H1 (cell line): Measurements from ENCODE around the gene ZNF804B. TPM values are rescaled to one million over a fixed set of nuclear protein-coding genes. Genes with fewer than 3 reads are reported as not detected.

Experiments
- CTCF ChIA-PET: fragments of 300-600 bp; sonication (Branson Sonifier 250); formaldehyde crosslinking; loops from one replicate; lab custom pipeline; 2021; ENCODE audit not compliant: partially characterized antibody; lab: Charles Lee
- POLR2A ChIA-PET: fragments of 300-600 bp; sonication (Branson Sonifier 250); formaldehyde crosslinking; loops from one replicate; lab custom pipeline; 2021; ENCODE audit warnings: inconsistent platforms; ENCODE audit not compliant: partially characterized antibody; lab: Charles Lee
- DNase-seq, 2 experiments: peaks; one replicate each; pipeline versions ENCODE4 v3.0.0 to v3.0.0-alpha.2; 2010 to 2022; ENCODE audit warnings: low spot score in 2 of 2, low read depth in 1 of 2, mixed read lengths in 1 of 2
- FAIRE-seq: peaks from 2 replicates; lab custom pipeline; 2011; peaks lifted over from hg19 to GRCh38; lab: Jason Lieb, UNC
- H2AFZ ChIP-seq: 2 replicates; pipeline ENCODE4 v1.8.1; 2012; ENCODE audit warnings: low read length, inconsistent platforms
- H2AK5ac ChIP-seq: 2 replicates; pipeline ENCODE4 v1.6.1; 2013; ENCODE audit warnings: low read depth, low read length
- H2BK120ac ChIP-seq: replicated peaks from 2 replicates; pipeline ENCODE3; 2013; ENCODE audit warnings: low read depth, low read length, inconsistent platforms
- H2BK12ac ChIP-seq: 2 replicates; pipeline ENCODE4 v1.6.1; 2013; ENCODE audit warnings: low read depth, low read length
- H2BK15ac ChIP-seq: 2 replicates; pipeline ENCODE4 v1.6.1; 2013; ENCODE audit warnings: low read length
- H2BK20ac ChIP-seq: 2 replicates; pipeline ENCODE4 v1.6.1; 2013; ENCODE audit warnings: low read length
- H2BK5ac ChIP-seq: 2 replicates; pipeline ENCODE4 v1.6.1; 2013; ENCODE audit warnings: low read depth, low read length
- H3K14ac ChIP-seq: 2 replicates; pipeline ENCODE4 v1.6.1; 2013; ENCODE audit warnings: inconsistent platforms; ENCODE audit not compliant: insufficient read length
- H3K18ac ChIP-seq: 2 replicates; pipeline ENCODE4 v1.6.1; 2013; ENCODE audit warnings: low read length; ENCODE audit errors: extremely low read depth
- H3K23ac ChIP-seq: 2 replicates; pipeline ENCODE4 v1.6.1; 2013; ENCODE audit warnings: inconsistent platforms; ENCODE audit not compliant: insufficient read length
- H3K23me2 ChIP-seq: 2 replicates; pipeline ENCODE4 v1.6.1; 2013; ENCODE audit warnings: low read depth, low read length
- H3K27ac ChIP-seq: 2 replicates; pipeline ENCODE4 v1.6.1; 2011; ENCODE audit warnings: low read depth, low read length, inconsistent platforms
- H3K27me3 ChIP-seq, 4 experiments: replicated peaks in 1 of 4; 1 replicate in 1 of 4; 2 replicates in 3 of 4; pipeline versions ENCODE4 v1.6.1 to v1.8.1; 2011 to 2013; ENCODE audit warnings: low read length in 3 of 4, mild to moderate bottlenecking in 3 of 4, inconsistent platforms in 2 of 4, mixed read lengths in 2 of 4, moderate library complexity in 1 of 4; ENCODE audit not compliant: control insufficient read depth in 3 of 4, insufficient read depth in 3 of 4; ENCODE audit errors: extremely low read depth in 1 of 4
- H3K36me3 ChIP-seq, 4 experiments: 2 replicates each; pipeline versions ENCODE4 v1.6.1 to v1.8.1; 2011 to 2013; ENCODE audit warnings: mild to moderate bottlenecking in 4 of 4, low read length in 3 of 4, moderate library complexity in 2 of 4, control low read depth in 1 of 4, inconsistent platforms in 1 of 4; ENCODE audit not compliant: insufficient read depth in 4 of 4, control insufficient read depth in 2 of 4
- H3K4ac ChIP-seq: replicated peaks from 2 replicates; pipeline ENCODE3; 2013; ENCODE audit warnings: low read length, low read depth, mixed read lengths, inconsistent platforms; ENCODE audit not compliant: insufficient read length
- H3K4me1 ChIP-seq, 4 experiments: replicated peaks in 1 of 4; 1 replicate in 1 of 4; 2 replicates in 3 of 4; pipeline versions ENCODE4 v1.6.1 to v1.8.1; 2011 to 2013; ENCODE audit warnings: low read length in 3 of 4, inconsistent platforms in 2 of 4, mixed read lengths in 1 of 4; ENCODE audit not compliant: insufficient read depth in 4 of 4, control insufficient read depth in 3 of 4
- H3K4me2 ChIP-seq, 2 experiments: 2 replicates each; pipeline versions ENCODE4 v1.6.1 to v1.8.1; 2011 to 2013; ENCODE audit warnings: low read depth in 2 of 2, low read length in 2 of 2, control low read depth in 1 of 2, inconsistent platforms in 1 of 2, mild to moderate bottlenecking in 1 of 2; ENCODE audit not compliant: insufficient read depth in 1 of 2
- H3K4me3 ChIP-seq, 4 experiments: fragments of 200-600, 300-600 bp in 1 of 4; sonication (generic), shearing (Covaris generic), sonication (Bioruptor Twin) in 1 of 4; 2 replicates each; pipeline versions ENCODE4 v1.5.1 to v1.8.1; 2011 to 2016; ENCODE audit warnings: low read length in 4 of 4, low read depth in 3 of 4, control low read depth in 2 of 4, inconsistent platforms in 2 of 4, mild to moderate bottlenecking in 2 of 4, mixed read lengths in 1 of 4, moderate library complexity in 1 of 4; ENCODE audit not compliant: insufficient read depth in 2 of 4; ENCODE audit errors: extremely low read depth in 1 of 4
- H3K56ac ChIP-seq: replicated peaks from 2 replicates; pipeline ENCODE3; 2013; ENCODE audit warnings: low read depth, mild to moderate bottlenecking, mixed read lengths, low read length, inconsistent platforms; ENCODE audit not compliant: insufficient read length
- H3K79me1 ChIP-seq: 2 replicates; pipeline ENCODE4 v1.6.1; 2013; ENCODE audit warnings: low read depth, low read length, control low read depth
- H3K79me2 ChIP-seq, 2 experiments: 2 replicates each; pipeline versions ENCODE4 v1.6.1 to v1.8.1; 2012 to 2013; ENCODE audit warnings: low read length in 2 of 2, mild to moderate bottlenecking in 2 of 2, inconsistent platforms in 1 of 2; ENCODE audit not compliant: insufficient read depth in 2 of 2, control insufficient read depth in 1 of 2
- H3K9ac ChIP-seq, 4 experiments: replicated peaks in 1 of 4; 1 replicate in 1 of 4; 2 replicates in 3 of 4; pipeline versions ENCODE4 v1.6.1 to v1.8.1; 2011 to 2013; ENCODE audit warnings: low read depth in 3 of 4, low read length in 3 of 4, control low read depth in 2 of 4, mild to moderate bottlenecking in 2 of 4, moderate library complexity in 2 of 4, inconsistent platforms in 1 of 4; ENCODE audit errors: extremely low read depth in 1 of 4
- H3K9me3 ChIP-seq, 2 experiments: 2 replicates each; pipeline versions ENCODE4 v1.6.1 to v1.8.1; 2012 to 2013; ENCODE audit warnings: mild to moderate bottlenecking in 2 of 2, moderate library complexity in 2 of 2, control low read depth in 1 of 2, inconsistent platforms in 1 of 2, low read depth in 1 of 2, low read length in 1 of 2, mixed read lengths in 1 of 2; ENCODE audit not compliant: insufficient read depth in 2 of 2
- H4K20me1 ChIP-seq, 2 experiments: replicated peaks in 1 of 2; 2 replicates each; pipeline versions ENCODE3 to v1.8.1; 2011 to 2013; ENCODE audit warnings: inconsistent platforms in 2 of 2, low read length in 2 of 2, mild to moderate bottlenecking in 1 of 2; ENCODE audit not compliant: insufficient read depth in 2 of 2, control insufficient read depth in 1 of 2
- H4K5ac ChIP-seq: 2 replicates; pipeline ENCODE4 v1.6.1; 2013; ENCODE audit warnings: low read length, low read depth, mixed read lengths, inconsistent platforms; ENCODE audit not compliant: insufficient read length
- H4K8ac ChIP-seq: 2 replicates; pipeline ENCODE4 v1.8.0; 2013; ENCODE audit warnings: mild to moderate bottlenecking, moderate library complexity, low read length, inconsistent platforms; ENCODE audit not compliant: insufficient read depth; ENCODE audit errors: extremely low read depth
- H4K91ac ChIP-seq: replicated peaks from 2 replicates; pipeline ENCODE3; 2013; ENCODE audit warnings: low read length, mixed read lengths, inconsistent platforms; ENCODE audit not compliant: insufficient read length
- CEBPB ChIP-seq: IDR thresholded peaks from 2 replicates; pipeline ENCODE4 v1.6.1; 2012; ENCODE audit warnings: low read depth, low read length
- EGR1 ChIP-seq: IDR thresholded peaks from 2 replicates; pipeline ENCODE4 v1.6.1; 2011; ENCODE audit warnings: low read depth, low read length, borderline replicate concordance
- EZH2 ChIP-seq: fragments of 200-600 bp; sonication (generic); IDR thresholded peaks from 2 replicates; pipeline ENCODE4 v1.7.1; 2012; ENCODE audit warnings: low read depth, mild to moderate bottlenecking, moderate library complexity, low read length, inconsistent platforms; ENCODE audit not compliant: severe bottlenecking
- JUND ChIP-seq: IDR thresholded peaks from 2 replicates; pipeline ENCODE4 v1.6.1; 2011; ENCODE audit warnings: mild to moderate bottlenecking, improper control_type of control experiment, low read length
- NANOG ChIP-seq: IDR thresholded peaks from 2 replicates; pipeline ENCODE4 v1.6.1; 2011; ENCODE audit warnings: low read length, low read depth, mild to moderate bottlenecking, inconsistent platforms; ENCODE audit not compliant: insufficient read depth, poor library complexity, severe bottlenecking
- PHF8 ChIP-seq: fragments of 200-600 bp; sonication (generic); conservative IDR thresholded peaks from 2 replicates; pipeline ENCODE4 v1.7.1; 2012; ENCODE audit warnings: low read depth, mild to moderate bottlenecking, inconsistent platforms, low read length, moderate library complexity
- RNF2 ChIP-seq: fragments of 200-900, 300-1000 bp; sonication (generic); IDR thresholded peaks from 2 replicates; pipeline ENCODE4 v1.7.1; 2016; ENCODE audit warnings: borderline replicate concordance, low read depth, mild to moderate bottlenecking, antibody characterized with exemption, low read length; ENCODE audit not compliant: poor library complexity, severe bottlenecking; ENCODE audit errors: missing control alignments
- SIRT6 ChIP-seq: IDR thresholded peaks from one replicate; pipeline ENCODE4 v1.7.1; 2012; ENCODE audit warnings: low read length, inconsistent platforms
- SP1 ChIP-seq: IDR thresholded peaks from 2 replicates; pipeline ENCODE4 v1.6.1; 2011; ENCODE audit warnings: low read depth, low read length
- SRF ChIP-seq: IDR thresholded peaks from 2 replicates; pipeline ENCODE4 v1.6.1; 2011; ENCODE audit warnings: mild to moderate bottlenecking, low read depth, low read length, moderate library complexity
- SUZ12 ChIP-seq: fragments of 200-600 bp; sonication (generic); IDR thresholded peaks from 2 replicates; pipeline ENCODE4 v1.6.1; 2012; ENCODE audit warnings: mild to moderate bottlenecking, inconsistent platforms, low read length, moderate library complexity, mixed read lengths
- TAF1 ChIP-seq: IDR thresholded peaks from 2 replicates; pipeline ENCODE4 v1.6.1; 2011; ENCODE audit warnings: mild to moderate bottlenecking, low read depth, low read length
- WGBS, 2 experiments: shearing (Covaris generic) in 1 of 2; methylation state at CpG; one replicate each; pipeline versions ENCODE4 v1.1.6 to v1.1.7; 2013 to 2015; ENCODE audit warnings: low lambda C conversion rate in 2 of 2, mixed read lengths in 2 of 2, inconsistent platforms in 1 of 2, low coverage in 1 of 2, missing lambda C conversion rate in 1 of 2; ENCODE audit not compliant: insufficient replicate concordance in 2 of 2, insufficient coverage in 1 of 2, insufficient read length in 1 of 2; ENCODE audit errors: extremely low coverage in 1 of 2, missing lambda C conversion rate in 1 of 2; 5-methylcytosine and 5-hydroxymethylcytosine counted together
- polyA plus RNA-seq, 7 experiments: library from polyadenylated mRNA; depleted of rRNA in 3 of 7; stranded (reverse) in 5 of 7; unstranded in 2 of 7; fragments of >200 nt in 5 of 7; fragments of 200-250 nt in 2 of 7; gene quantifications; 1 replicate in 5 of 7; 2 replicates in 1 of 7; 4 replicates in 1 of 7; pipeline versions ENCODE4 v1.2.1 to v1.2.3, GENCODE V29; 2011 to 2013; ENCODE audit warnings: missing spikeins in 2 of 7, mixed read lengths in 2 of 7
- total RNA-seq: library from RNA; stranded (reverse); fragmentation: NEBNext Ultra II Directional; extraction: Animal tissue kit (Norgen Biotek cat#: 25700); gene quantifications from 2 replicates; pipeline ENCODE4 v1.2.1, GENCODE V29; 2021

The ZNF804B gene
- total and polyA plus RNA-seq, 2 of the 8 experiments (the other 6 are each of a cell fraction or from before 2014, with no cell fraction given), result not detected

DNA sequence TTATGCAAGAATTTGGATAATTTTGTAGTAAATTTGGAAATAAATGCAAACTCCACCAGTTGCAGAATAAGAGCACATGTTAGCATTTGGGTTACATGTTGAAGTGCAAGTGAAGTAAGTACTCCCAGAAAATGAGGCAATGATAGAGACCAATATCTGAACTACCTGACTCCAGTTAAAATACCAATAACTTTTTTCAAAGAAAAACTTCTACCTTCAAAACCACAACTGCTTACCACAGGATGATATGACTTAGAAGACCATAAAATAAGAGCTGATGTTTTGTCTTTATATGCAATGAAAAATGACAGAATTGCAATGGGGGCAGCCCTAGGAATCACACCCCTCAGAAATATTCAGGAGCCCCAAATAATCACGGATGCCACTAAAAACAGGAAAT, 597.6 kb downstream of the ZNF804B start:
- Histone ChIP-seq H3K79me1 (no peaks in the 10 kb centered on the region), H3K23ac (no peak overlapping the region), H2AFZ (no peak overlapping the region), H4K91ac (no peak overlapping the region), H2BK20ac (no peak overlapping the region), H3K9ac (no peak overlapping the region), H3K14ac (no peak overlapping the region), H4K20me1 (no peaks in the 10 kb centered on the region), H2BK120ac (no peak overlapping the region), H2BK12ac (no peak overlapping the region), H4K8ac (no peak overlapping the region), H3K36me3 (no peaks in the 10 kb centered on the region), H3K23me2 (no peaks in the 10 kb centered on the region), H3K18ac (no peak overlapping the region), H3K56ac (no peak overlapping the region), H3K27ac (no peak overlapping the region), H3K9me3 (no peaks in the 10 kb centered on the region), H3K4me1 (no peaks in the 10 kb centered on the region), H4K5ac (no peak overlapping the region), H3K4me3 (no peak overlapping the region), H3K4me2 (no peak overlapping the region), H3K4ac (no peak overlapping the region), H2BK5ac (no peak overlapping the region), H3K79me2 (no peaks in the 10 kb centered on the region), H2AK5ac (no peak overlapping the region), H2BK15ac (no peak overlapping the region), H3K27me3 (no peaks in the 10 kb centered on the region)
- ChIA-PET CTCF (interaction anchor here (0.5 kb wide), 1 partner anchor 351 kb away, joined by 4 read pairs; no protein-coding TSS in a partner anchor), POLR2A (no interaction called here)
- DNase-seq, result no peak
- FAIRE-seq, result no peak
- whole genome bisulfite sequencing, 2 experiments, result 75% methylated on average over 1 of the region's 1 CpG; no CpG with 5 or more reads in 1 of the 2 experiments
- TF ChIP-seq TAF1 (no peak), SP1 (no peak), SRF (no peak), SIRT6 (no peak), SUZ12 (no peak), JUND (no peak), EZH2 (no peak), PHF8 (no peak), EGR1 (no peak), NANOG (no peak), CEBPB (no peak), RNF2 (no peak)
